ENCODE measurements around the gene PRKG1. TPM values are rescaled to one million over a fixed set of nuclear protein-coding genes. Genes with fewer than 3 reads are reported as not detected.

Gene PRKG1
- total and polyA plus RNA-seq, 2 of the 8 experiments (the other 6 are each of a cell fraction or from before 2014, with no cell fraction given): 4.2 to 15.2 TPM

DNA sequence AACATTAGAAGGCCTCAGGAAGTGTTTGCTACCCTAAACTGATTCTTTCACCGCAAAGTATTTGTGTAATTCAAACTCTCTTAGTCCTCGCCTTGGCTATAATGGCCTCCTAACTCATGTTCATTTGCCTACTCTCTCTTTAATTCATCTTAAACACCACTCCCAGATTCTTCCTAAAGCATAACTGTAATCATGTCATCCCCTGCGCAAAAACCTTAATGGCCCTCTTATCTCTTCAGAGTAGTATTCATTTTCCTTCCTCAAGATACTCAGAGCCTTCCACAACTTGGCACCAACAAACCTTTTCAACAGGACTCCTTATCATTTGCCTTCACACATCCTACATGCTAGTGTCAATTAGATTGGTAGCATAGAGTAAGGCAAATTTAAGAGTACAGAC, 582.2 kb downstream of the PRKG1 start:
- no peak overlapping the region for H3K56ac ChIP-seq (replicated peaks; ENCODE audit: insufficient read length, low read depth, low read length)
- no peak overlapping the region for H2BK20ac ChIP-seq (ENCODE audit: low read length)
- no peaks in the 10 kb centered on the region for H3K79me2 ChIP-seq (ENCODE audit: control insufficient read depth in 1 of 2, insufficient read depth in 2 of 2, low read length in 2 of 2)
- H2BK5ac ChIP-seq (ENCODE audit: low read depth, low read length): no peak overlapping the region
- ChIA-PET POLR2A (ENCODE audit: partially characterized antibody) (no interaction called here), CTCF (ENCODE audit: partially characterized antibody) (interaction anchor here (0.6 kb wide), 1 partner anchor 112 kb away, joined by 3 read pairs; no protein-coding TSS in a partner anchor)
- H3K4ac ChIP-seq (replicated peaks; ENCODE audit: insufficient read length, low read depth, low read length): no peak overlapping the region
- WGBS, 2 experiments (ENCODE audit: extremely low coverage in 1 of 2, insufficient coverage in 1 of 2, insufficient read length in 1 of 2, insufficient replicate concordance in 2 of 2, low coverage in 1 of 2, low lambda C conversion rate in 2 of 2, missing lambda C conversion rate in 1 of 2): 93% methylated on average over 3 of the region's 3 CpGs; no CpG with 5 or more reads in 1 of the 2 experiments
- FAIRE-seq: no peak
- H4K91ac ChIP-seq (replicated peaks; ENCODE audit: insufficient read length, low read length): no peak overlapping the region
- no peak overlapping the region for H3K27ac ChIP-seq (ENCODE audit: low read depth, low read length)
- H4K5ac ChIP-seq (ENCODE audit: insufficient read length, low read depth, low read length): no peak overlapping the region
- H2BK12ac ChIP-seq (ENCODE audit: low read depth, low read length): no peak overlapping the region
- H3K9ac ChIP-seq (replicated peaks in 1 of 4; ENCODE audit: extremely low read depth in 1 of 4, low read depth in 3 of 4, low read length in 3 of 4): no peak overlapping the region
- H2AK5ac ChIP-seq (ENCODE audit: low read depth, low read length): no peak overlapping the region
- H2AFZ ChIP-seq (ENCODE audit: low read length): no peak overlapping the region
- H3K23me2 ChIP-seq (ENCODE audit: low read depth, low read length): no peaks in the 10 kb centered on the region
- H3K79me1 ChIP-seq (ENCODE audit: low read depth, low read length): no peaks in the 10 kb centered on the region
- H3K9me3 ChIP-seq (ENCODE audit: insufficient read depth in 2 of 2, low read depth in 1 of 2, low read length in 1 of 2): no peaks in the 10 kb centered on the region
- no peak overlapping the region for H2BK15ac ChIP-seq (ENCODE audit: low read length)
- no peak overlapping the region for H3K4me2 ChIP-seq (ENCODE audit: insufficient read depth in 1 of 2, low read depth in 2 of 2, low read length in 2 of 2)
- no peaks in the 10 kb centered on the region for H3K36me3 ChIP-seq (ENCODE audit: control insufficient read depth in 2 of 4, insufficient read depth in 4 of 4, low read length in 3 of 4)
- no peaks in the 10 kb centered on the region for H3K27me3 ChIP-seq (replicated peaks in 1 of 4; ENCODE audit: control insufficient read depth in 3 of 4, extremely low read depth in 1 of 4, insufficient read depth in 3 of 4, low read length in 3 of 4)
- no peaks in the 10 kb centered on the region for H3K4me1 ChIP-seq (replicated peaks in 1 of 4; ENCODE audit: control insufficient read depth in 3 of 4, insufficient read depth in 4 of 4, low read length in 3 of 4)
- DNase-seq (ENCODE audit: low read depth in 1 of 2, low spot score in 2 of 2): no peak
- no peak overlapping the region for H2BK120ac ChIP-seq (replicated peaks; ENCODE audit: low read depth, low read length)
- H3K4me3 ChIP-seq (ENCODE audit: extremely low read depth in 1 of 4, insufficient read depth in 2 of 4, low read depth in 3 of 4, low read length in 4 of 4): no peak overlapping the region
- H3K23ac ChIP-seq (ENCODE audit: insufficient read length): no peak overlapping the region
- H3K14ac ChIP-seq (ENCODE audit: insufficient read length): no peak overlapping the region
- no peak overlapping the region for H3K18ac ChIP-seq (ENCODE audit: extremely low read depth, low read length)
- no peak overlapping the region for H4K8ac ChIP-seq (ENCODE audit: extremely low read depth, insufficient read depth, low read length)
- H4K20me1 ChIP-seq (replicated peaks in 1 of 2; ENCODE audit: control insufficient read depth in 1 of 2, insufficient read depth in 2 of 2, low read length in 2 of 2): no peaks in the 10 kb centered on the region
- TF ChIP-seq GTF2F1 (IDR thresholded peaks at IDR 0.05; ENCODE audit: borderline replicate concordance, low read depth, low read length) (no peak), RAD21 (IDR thresholded peaks at IDR 0.05 in 1 of 2, conservative IDR thresholded peaks at IDR 0.05 in 1 of 2; ENCODE audit: low read depth in 2 of 2, low read length in 2 of 2) (no peak), FOSL1 (IDR thresholded peaks at IDR 0.05; ENCODE audit: insufficient read depth, low read depth, low read length) (no peak), TCF12 (IDR thresholded peaks at IDR 0.05; ENCODE audit: low read depth, low read length) (no peak)

Measured in H1 (cell line).